PC-9 (cell line): ENCODE data around the gene ALDH7A1. TPM values are rescaled to one million over a fixed set of nuclear protein-coding genes. Genes with fewer than 3 reads are reported as not detected.

Experiments
- total RNA-seq: library from RNA; stranded (reverse); gene quantifications from 2 replicates; pipeline ENCODE4 v1.2.3, GENCODE V29; 2021

The ALDH7A1 gene
- total RNA-seq, 1 experiment from 2014 or later: 109 TPM

Other genes with a start within 250 kb of the ALDH7A1 start
- gene GRAMD2B, start 171.8 kb downstream of the ALDH7A1 start, total RNA-seq: 10.0 and 11.7 TPM in 2 replicates
- 21.5 and 30.6 TPM in 2 replicates for gene PHAX, start 5.7 kb upstream of the ALDH7A1 start, total RNA-seq
- 103 and 117 TPM in 2 replicates for gene LMNB1, start 181.9 kb upstream of the ALDH7A1 start, total RNA-seq